A549 (cell line): ENCODE measurements around the gene FGD2. TPM values are rescaled to one million over a fixed set of nuclear protein-coding genes. Genes with fewer than 3 reads are reported as not detected.

Experiments used
- ATAC-seq, 2 experiments: fragments of 200-7000 bp in 1 of 2; fragments of >200 bp in 1 of 2; cut with Nextera tagmentation in 1 of 2; cut with Tn5 transposase in 1 of 2; 3 replicates each; pipeline versions ENCODE4 v1.8.0 to v1.9.1; 2018 to 2020; ENCODE audit warnings: mild to moderate bottlenecking in 1 of 2, moderate library complexity in 1 of 2
- CTCF ChIA-PET: fragments of 300-600 bp; sonication (Branson Sonifier 250); formaldehyde crosslinking; extraction: SDS; loops from one replicate; lab custom pipeline; 2021; ENCODE audit warnings: antibody characterized with exemption, inconsistent platforms; lab: Yijun Ruan, JAX
- POLR2A ChIA-PET: fragments of 350-600 bp; formaldehyde crosslinking; extraction: SDS; loops from one replicate; lab custom pipeline; 2021; ENCODE audit warnings: antibody characterized with exemption, inconsistent platforms; lab: Yijun Ruan, JAX
- DNase-seq, 2 experiments: peaks; one replicate each; pipeline versions ENCODE4 v3.0.0 to v3.0.0-alpha.2; 2011 to 2016; ENCODE audit warnings: low read depth in 1 of 2, low spot score in 1 of 2
- FAIRE-seq: peaks from 2 replicates; lab custom pipeline; 2011; peaks lifted over from hg19 to GRCh38; lab: Jason Lieb, UNC
- H3K27ac ChIP-seq, 2 experiments: fragments of >200 bp; sonication (Bioruptor Twin); formaldehyde crosslinking; 3 replicates each; pipeline ENCODE4 v1.5.1; 2016 to 2017
- H3K4me1 ChIP-seq: fragments of >200 bp; sonication (Bioruptor Twin); formaldehyde crosslinking; 3 replicates; pipeline ENCODE4 v1.6.1; 2016
- H3K4me2 ChIP-seq: fragments of >200 bp; sonication (Bioruptor Twin); formaldehyde crosslinking; 3 replicates; pipeline ENCODE4 v1.6.1; 2016
- H3K4me3 ChIP-seq: fragments of >200 bp; sonication (Bioruptor Twin); formaldehyde crosslinking; 3 replicates; pipeline ENCODE4 v1.5.1; 2016
- H3K9me3 ChIP-seq: fragments of >200 bp; sonication (Bioruptor Twin); formaldehyde crosslinking; 3 replicates; pipeline ENCODE4 v1.6.1; 2016
- BHLHE40 ChIP-seq: IDR thresholded peaks from 2 replicates; pipeline ENCODE4 v1.6.1; 2012; ENCODE audit warnings: low read depth, low read length, inconsistent platforms
- CBX8 ChIP-seq: fragments of 200-600 bp; sonication (generic); IDR thresholded peaks from 2 replicates; pipeline ENCODE4 v1.6.1; 2016
- CTCF ChIP-seq: fragments of >200 bp; sonication (Bioruptor Twin); formaldehyde crosslinking; IDR thresholded peaks from 3 replicates; pipeline ENCODE4 v1.5.1; 2016
- EP300 ChIP-seq, 2 experiments: fragments of >200 bp; sonication (Bioruptor Twin); formaldehyde crosslinking; IDR thresholded peaks; 2 replicates in 1 of 2; 3 replicates in 1 of 2; pipeline ENCODE4 v1.6.1; 2016 to 2017
- GATA3 ChIP-seq: IDR thresholded peaks from 2 replicates; pipeline ENCODE4 v1.6.1; 2012; ENCODE audit warnings: borderline replicate concordance
- HOXA7 ChIP-seq: fragments of 250-450 bp; sonication (Bioruptor Pico); IDR thresholded peaks from 2 replicates; pipeline ENCODE4 v1.5.0; 2020; ENCODE audit warnings: mild to moderate bottlenecking, moderate library complexity
- JUNB ChIP-seq: fragments of >200 bp; sonication (Bioruptor Twin); formaldehyde crosslinking; IDR thresholded peaks from 2 replicates; pipeline ENCODE4 v1.6.1; 2016
- MAFK ChIP-seq: fragments of 450-650 bp; IDR thresholded peaks from 2 replicates; pipeline ENCODE4 v1.6.1; 2014; ENCODE audit not compliant: partially characterized antibody
- MYC ChIP-seq: IDR thresholded peaks from 2 replicates; pipeline ENCODE4 v1.6.1; 2012; ENCODE audit warnings: mild to moderate bottlenecking, inconsistent platforms, low read length, improper control_type of control experiment, borderline replicate concordance
- NPAS2 ChIP-seq: fragments of 250-450 bp; sonication (Bioruptor Pico); IDR thresholded peaks from 2 replicates; pipeline ENCODE4 v1.8.0; 2022; ENCODE audit warnings: mild to moderate bottlenecking, moderate library complexity, borderline replicate concordance
- POLR2AphosphoS2 ChIP-seq: conservative IDR thresholded peaks from 2 replicates; pipeline ENCODE4 v1.6.1; 2012; ENCODE audit warnings: low read length, improper control_type of control experiment, inconsistent platforms
- RAD21 ChIP-seq, 2 experiments: fragments of >200 bp in 1 of 2; sonication (Bioruptor Twin) in 1 of 2; formaldehyde crosslinking in 1 of 2; IDR thresholded peaks in 1 of 2; conservative IDR thresholded peaks in 1 of 2; 2 replicates in 1 of 2; 3 replicates in 1 of 2; pipeline ENCODE4 v1.6.1; 2012 to 2018; ENCODE audit warnings: inconsistent platforms in 1 of 2
- RFX5 ChIP-seq: fragments of 450-650 bp; IDR thresholded peaks from 2 replicates; pipeline ENCODE4 v1.7.1; 2014; ENCODE audit warnings: antibody characterized with exemption, mild to moderate bottlenecking, moderate library complexity
- SREBF2 ChIP-seq: fragments of 450-650 bp; IDR thresholded peaks from 2 replicates; pipeline ENCODE4 v1.6.1; 2014; ENCODE audit warnings: mild to moderate bottlenecking, moderate library complexity
- TFCP2L1 ChIP-seq: fragments of 250-450 bp; sonication (Bioruptor Pico); IDR thresholded peaks from 2 replicates; pipeline ENCODE4 v1.5.0; 2021; ENCODE audit warnings: mild to moderate bottlenecking
- TP53 ChIP-seq: fragments of 250-450 bp; sonication (Bioruptor Pico); IDR thresholded peaks from 2 replicates; pipeline ENCODE4 v1.5.0; 2021; ENCODE audit warnings: mild to moderate bottlenecking, moderate library complexity
- ZFP36 ChIP-seq: fragments of 450-650 bp; IDR thresholded peaks from 2 replicates; pipeline ENCODE4 v1.6.1; 2014; ENCODE audit warnings: borderline replicate concordance; ENCODE audit not compliant: partially characterized antibody
- ZSCAN20 ChIP-seq: fragments of 250-450 bp; sonication (Bioruptor Pico); IDR thresholded peaks from 2 replicates; pipeline ENCODE4 v1.8.0; 2022; ENCODE audit warnings: mild to moderate bottlenecking, moderate library complexity
- WGBS: methylation state at CpG from one replicate; pipeline ENCODE4 v1.1.6; 2017; ENCODE audit errors: missing lambda C conversion rate; 5-methylcytosine and 5-hydroxymethylcytosine counted together
- polyA plus RNA-seq, 4 experiments: library from polyadenylated mRNA; depleted of rRNA in 3 of 4; stranded (reverse); fragments of >200 nt; fragmentation: RNase III in 1 of 4; extraction: RNeasy Plus Mini Kit Qiagen cat#74134 plus additional on column Dnase treatment in 1 of 4; gene quantifications; 2 replicates in 3 of 4; 3 replicates in 1 of 4; pipeline ENCODE4 v1.2.3, GENCODE V29; 2011 to 2017
- TF ChIP-seq, protein P1 (sequence below): fragments of 250-450 bp; sonication (Bioruptor Pico); IDR thresholded peaks from 2 replicates; pipeline ENCODE4 v1.5.0; 2021; ENCODE audit warnings: mild to moderate bottlenecking, moderate library complexity, borderline replicate concordance
- TF ChIP-seq, protein P2 (sequence below): IDR thresholded peaks from 2 replicates; pipeline ENCODE4 v1.6.1; 2012; ENCODE audit warnings: low read depth, borderline replicate concordance
- TF ChIP-seq, protein P3 (sequence below): fragments of 200-600 bp; sonication (generic); IDR thresholded peaks from 2 replicates; pipeline ENCODE4 v1.6.1; 2016; ENCODE audit warnings: antibody characterized with exemption, mild to moderate bottlenecking, moderate library complexity
- TF ChIP-seq, protein P4 (sequence below): fragments of 450-650 bp; IDR thresholded peaks from 2 replicates; pipeline ENCODE4 v1.6.1; 2014; ENCODE audit warnings: antibody characterized with exemption

FGD2 gene
- polyA plus RNA-seq, 2 of the 4 experiments (the other 2 are of a cell fraction): not detected

DNA sequence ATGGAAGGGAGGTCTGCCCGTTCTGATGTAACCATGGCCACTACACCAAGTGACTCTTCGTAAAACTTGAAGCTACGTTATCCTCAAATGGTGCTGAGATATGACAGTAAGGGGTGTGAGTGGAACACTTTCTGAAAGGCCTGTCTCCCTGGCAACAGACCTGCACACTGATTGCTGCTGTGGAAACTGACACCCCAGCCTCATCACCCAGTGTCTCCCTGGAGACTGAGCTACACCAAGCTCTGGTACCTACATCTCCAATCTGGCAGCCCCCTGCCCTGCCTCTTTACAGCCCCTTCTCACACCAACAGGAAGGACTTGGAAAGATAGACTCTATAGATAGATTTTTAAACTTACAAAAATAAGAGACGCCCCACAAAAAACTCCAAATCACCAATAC is 37.7 kb upstream of the FGD2 start:
- POLR2A ChIA-PET: no interaction called here
- CTCF ChIA-PET: no interaction called here
- TF ChIP-seq HOXA7 (no peak), POLR2AphosphoS2 (no peak), GATA3 (no peak), SREBF2 (no peak), BHLHE40 (no peak), CTCF (no peak)

GRCh38 chr6:36968266-36968977 is 37.0 kb upstream of the FGD2 start:
- CTCF ChIA-PET: no interaction called here
- Histone ChIP-seq H3K4me1 (no peaks in the 10 kb centered on the region), H3K9me3 (no peaks in the 10 kb centered on the region), H3K4me3 (no peak overlapping the region), H3K4me2 (no peak overlapping the region), H3K27ac (no peak overlapping the region)
- 92% methylated on average over 10 of the region's 16 CpGs for WGBS
- no peak for DNase-seq
- ATAC-seq: no peak
- TF ChIP-seq EP300 (IDR thresholded peaks at IDR 0.05) (no peak), NPAS2 (no peak), ZSCAN20 (CRISPR knock-in tag) (no peak), ZFP36 (no peak), MYC (no peak), CBX8 (no peak), RFX5 (no peak), RAD21 (conservative IDR thresholded peaks at IDR 0.05 in 1 of 2, IDR thresholded peaks at IDR 0.05 in 1 of 2) (no peak), GATA3 (no peak), TP53 (CRISPR knock-in tag) (no peak), TFCP2L1 (CRISPR knock-in tag) (no peak), JUNB (no peak), SREBF2 (no peak), MAFK (no peak)
- TF ChIP-seq, protein P1, sequence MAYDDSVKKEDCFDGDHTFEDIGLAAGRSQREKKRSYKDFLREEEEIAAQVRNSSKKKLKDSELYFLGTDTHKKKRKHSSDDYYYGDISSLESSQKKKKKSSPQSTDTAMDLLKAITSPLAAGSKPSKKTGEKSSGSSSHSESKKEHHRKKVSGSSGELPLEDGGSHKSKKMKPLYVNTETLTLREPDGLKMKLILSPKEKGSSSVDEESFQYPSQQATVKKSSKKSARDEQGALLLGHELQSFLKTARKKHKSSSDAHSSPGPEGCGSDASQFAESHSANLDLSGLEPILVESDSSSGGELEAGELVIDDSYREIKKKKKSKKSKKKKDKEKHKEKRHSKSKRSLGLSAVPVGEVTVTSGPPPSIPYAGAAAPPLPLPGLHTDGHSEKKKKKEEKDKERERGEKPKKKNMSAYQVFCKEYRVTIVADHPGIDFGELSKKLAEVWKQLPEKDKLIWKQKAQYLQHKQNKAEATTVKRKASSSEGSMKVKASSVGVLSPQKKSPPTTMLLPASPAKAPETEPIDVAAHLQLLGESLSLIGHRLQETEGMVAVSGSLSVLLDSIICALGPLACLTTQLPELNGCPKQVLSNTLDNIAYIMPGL (CRISPR knock-in tag): no peak
- TF ChIP-seq, protein P2, sequence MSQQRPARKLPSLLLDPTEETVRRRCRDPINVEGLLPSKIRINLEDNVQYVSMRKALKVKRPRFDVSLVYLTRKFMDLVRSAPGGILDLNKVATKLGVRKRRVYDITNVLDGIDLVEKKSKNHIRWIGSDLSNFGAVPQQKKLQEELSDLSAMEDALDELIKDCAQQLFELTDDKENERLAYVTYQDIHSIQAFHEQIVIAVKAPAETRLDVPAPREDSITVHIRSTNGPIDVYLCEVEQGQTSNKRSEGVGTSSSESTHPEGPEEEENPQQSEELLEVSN: no peak
- TF ChIP-seq, protein P3, sequence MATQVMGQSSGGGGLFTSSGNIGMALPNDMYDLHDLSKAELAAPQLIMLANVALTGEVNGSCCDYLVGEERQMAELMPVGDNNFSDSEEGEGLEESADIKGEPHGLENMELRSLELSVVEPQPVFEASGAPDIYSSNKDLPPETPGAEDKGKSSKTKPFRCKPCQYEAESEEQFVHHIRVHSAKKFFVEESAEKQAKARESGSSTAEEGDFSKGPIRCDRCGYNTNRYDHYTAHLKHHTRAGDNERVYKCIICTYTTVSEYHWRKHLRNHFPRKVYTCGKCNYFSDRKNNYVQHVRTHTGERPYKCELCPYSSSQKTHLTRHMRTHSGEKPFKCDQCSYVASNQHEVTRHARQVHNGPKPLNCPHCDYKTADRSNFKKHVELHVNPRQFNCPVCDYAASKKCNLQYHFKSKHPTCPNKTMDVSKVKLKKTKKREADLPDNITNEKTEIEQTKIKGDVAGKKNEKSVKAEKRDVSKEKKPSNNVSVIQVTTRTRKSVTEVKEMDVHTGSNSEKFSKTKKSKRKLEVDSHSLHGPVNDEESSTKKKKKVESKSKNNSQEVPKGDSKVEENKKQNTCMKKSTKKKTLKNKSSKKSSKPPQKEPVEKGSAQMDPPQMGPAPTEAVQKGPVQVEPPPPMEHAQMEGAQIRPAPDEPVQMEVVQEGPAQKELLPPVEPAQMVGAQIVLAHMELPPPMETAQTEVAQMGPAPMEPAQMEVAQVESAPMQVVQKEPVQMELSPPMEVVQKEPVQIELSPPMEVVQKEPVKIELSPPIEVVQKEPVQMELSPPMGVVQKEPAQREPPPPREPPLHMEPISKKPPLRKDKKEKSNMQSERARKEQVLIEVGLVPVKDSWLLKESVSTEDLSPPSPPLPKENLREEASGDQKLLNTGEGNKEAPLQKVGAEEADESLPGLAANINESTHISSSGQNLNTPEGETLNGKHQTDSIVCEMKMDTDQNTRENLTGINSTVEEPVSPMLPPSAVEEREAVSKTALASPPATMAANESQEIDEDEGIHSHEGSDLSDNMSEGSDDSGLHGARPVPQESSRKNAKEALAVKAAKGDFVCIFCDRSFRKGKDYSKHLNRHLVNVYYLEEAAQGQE: no peak
- TF ChIP-seq, protein P4, sequence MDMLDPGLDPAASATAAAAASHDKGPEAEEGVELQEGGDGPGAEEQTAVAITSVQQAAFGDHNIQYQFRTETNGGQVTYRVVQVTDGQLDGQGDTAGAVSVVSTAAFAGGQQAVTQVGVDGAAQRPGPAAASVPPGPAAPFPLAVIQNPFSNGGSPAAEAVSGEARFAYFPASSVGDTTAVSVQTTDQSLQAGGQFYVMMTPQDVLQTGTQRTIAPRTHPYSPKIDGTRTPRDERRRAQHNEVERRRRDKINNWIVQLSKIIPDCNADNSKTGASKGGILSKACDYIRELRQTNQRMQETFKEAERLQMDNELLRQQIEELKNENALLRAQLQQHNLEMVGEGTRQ: no peak
- TF ChIP-seq, all 56 proteins: peak for 0
- FAIRE-seq: no peak
- POLR2A ChIA-PET: no interaction called here

More for the DNA sequence above, 37.7 kb upstream of the FGD2 start:
- Histone ChIP-seq H3K4me3 (no peak overlapping the region), H3K4me2 (no peak overlapping the region), H3K4me1 (no peaks in the 10 kb centered on the region), H3K9me3 (no peaks in the 10 kb centered on the region), H3K27ac (no peak overlapping the region)
- FAIRE-seq (no peak), ATAC-seq (no peak), DNase-seq (no peak)
- WGBS: 80% methylated on average over 4 of the region's 4 CpGs
